Stimulated activated CD4-positive, alpha-beta T cell treated with anti-CD3 and anti-CD28 coated beads, Interleukin-12 subunit alpha, Interleukin-12 subunit beta, amount 100 ng/mL, for 48 hours (primary cell): Measurements from ENCODE around the gene TBC1D22A.

Experiments
- DNase-seq, 3 donors: peaks; one replicate each; pipeline ENCODE4 v3.0.0-alpha.2; 2020; ENCODE audit warnings: low read depth in 2 of 3, low spot score in 1 of 3

The TBC1D22A gene

GRCh38 chr22:47173535-47174021, 411.1 kb downstream of the TBC1D22A start:
- no peak for DNase-seq

GRCh38 chr22:47174096-47174495, 411.6 kb downstream of the TBC1D22A start:
- DNase-seq = no peak

GRCh38 chr22:47174671-47175112, 412.2 kb downstream of the TBC1D22A start:
- DNase-seq = no peak

DNA sequence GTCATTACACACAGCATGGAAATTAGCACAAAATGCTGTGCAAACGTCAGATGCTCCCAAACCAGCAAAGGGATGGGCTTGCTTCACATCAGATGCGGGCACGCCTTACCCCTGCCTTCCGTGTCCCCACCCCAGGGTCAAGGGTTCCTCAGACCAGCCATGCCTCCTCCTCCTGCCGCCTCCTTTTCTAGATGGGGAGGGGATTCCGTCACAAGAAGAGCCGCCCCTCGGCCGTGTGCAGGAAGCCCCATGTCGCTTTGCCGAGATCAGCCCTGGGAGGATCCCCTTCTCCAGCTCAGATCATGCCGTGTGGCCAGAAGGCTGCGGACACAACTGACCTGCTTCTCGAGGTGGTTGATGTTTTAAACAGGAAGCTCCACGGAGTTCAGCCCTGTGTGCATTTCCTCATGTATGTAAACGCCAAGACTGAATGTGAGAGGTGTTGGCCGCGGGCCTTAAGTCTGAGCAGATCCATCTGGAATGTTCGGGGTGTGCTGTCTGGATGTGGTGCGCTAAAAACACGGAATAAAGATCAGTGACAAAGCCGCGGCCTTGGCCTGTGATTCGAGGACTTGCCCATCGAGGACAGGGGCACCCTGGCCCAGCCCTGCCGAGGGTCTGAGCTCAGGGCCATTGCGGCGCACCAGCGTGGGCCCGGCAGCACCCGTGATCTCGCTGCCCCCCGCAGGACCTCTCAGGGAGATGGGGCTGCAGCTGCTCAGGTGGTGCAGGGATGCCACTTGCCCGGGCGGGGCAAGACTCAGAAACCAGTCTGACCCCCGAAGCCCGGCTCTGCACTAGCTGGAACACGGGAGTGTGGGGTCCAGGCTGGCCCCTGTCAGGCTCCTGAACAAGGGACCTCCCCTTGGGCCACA, 412.9 kb downstream of the TBC1D22A start:
- DNase-seq = no peak

- no peak for DNase-seq
Observed at GRCh38 chr22:47176026-47176389, 413.6 kb downstream of the TBC1D22A start.

- DNase-seq = no peak
Observed at GRCh38 chr22:47176573-47177333, 414.3 kb downstream of the TBC1D22A start.

DNA sequence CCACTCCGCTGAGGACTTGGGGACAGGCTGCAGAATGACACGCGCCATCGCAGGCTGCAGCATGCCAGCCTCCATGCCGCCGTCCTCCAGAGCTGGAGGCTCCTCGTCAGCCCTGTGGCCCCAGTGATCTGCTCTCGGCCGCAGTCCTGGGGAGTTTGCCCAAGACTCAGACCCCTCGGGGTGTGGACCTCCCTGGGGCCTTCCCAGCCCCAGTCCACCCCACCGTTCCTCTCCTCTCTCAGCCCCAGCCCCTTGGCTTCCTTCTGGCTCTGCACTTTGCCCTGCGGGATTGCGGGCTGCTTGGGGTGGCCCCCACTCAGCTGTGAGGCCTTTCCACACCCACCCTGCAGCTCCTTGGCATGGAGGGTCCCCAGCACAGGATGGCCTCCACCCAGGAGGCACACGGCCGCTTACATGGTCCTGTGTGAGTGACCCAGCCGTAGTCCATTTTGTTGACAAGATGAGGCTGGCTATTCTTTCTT, 414.9 kb downstream of the TBC1D22A start:
- no peak for DNase-seq

DNA sequence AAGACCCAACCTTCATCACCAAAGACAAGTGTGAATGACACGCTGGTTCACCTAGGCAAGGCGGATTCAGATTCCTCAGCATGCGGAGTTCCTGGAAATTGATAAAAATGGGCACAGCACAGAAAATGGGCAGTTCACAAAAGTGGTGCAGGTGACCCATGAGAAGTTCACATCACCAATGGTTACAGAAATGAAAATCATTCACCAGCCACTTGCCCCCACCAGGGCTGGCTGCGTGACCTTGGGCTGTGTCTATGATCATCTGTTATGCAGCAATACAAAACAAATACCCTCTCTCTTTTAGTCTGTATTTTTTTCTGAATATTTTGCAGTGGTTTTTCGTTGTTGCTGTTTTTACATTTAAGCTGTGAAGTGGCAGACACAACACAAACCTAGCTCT, 415.9 kb downstream of the TBC1D22A start:
- DNase-seq = no peak

GRCh38 chr22:47180796-47181195, 418.3 kb downstream of the TBC1D22A start:
- DNase-seq = no peak

GRCh38 chr22:47187176-47187957, 424.9 kb downstream of the TBC1D22A start:
- no peak for DNase-seq

DNA sequence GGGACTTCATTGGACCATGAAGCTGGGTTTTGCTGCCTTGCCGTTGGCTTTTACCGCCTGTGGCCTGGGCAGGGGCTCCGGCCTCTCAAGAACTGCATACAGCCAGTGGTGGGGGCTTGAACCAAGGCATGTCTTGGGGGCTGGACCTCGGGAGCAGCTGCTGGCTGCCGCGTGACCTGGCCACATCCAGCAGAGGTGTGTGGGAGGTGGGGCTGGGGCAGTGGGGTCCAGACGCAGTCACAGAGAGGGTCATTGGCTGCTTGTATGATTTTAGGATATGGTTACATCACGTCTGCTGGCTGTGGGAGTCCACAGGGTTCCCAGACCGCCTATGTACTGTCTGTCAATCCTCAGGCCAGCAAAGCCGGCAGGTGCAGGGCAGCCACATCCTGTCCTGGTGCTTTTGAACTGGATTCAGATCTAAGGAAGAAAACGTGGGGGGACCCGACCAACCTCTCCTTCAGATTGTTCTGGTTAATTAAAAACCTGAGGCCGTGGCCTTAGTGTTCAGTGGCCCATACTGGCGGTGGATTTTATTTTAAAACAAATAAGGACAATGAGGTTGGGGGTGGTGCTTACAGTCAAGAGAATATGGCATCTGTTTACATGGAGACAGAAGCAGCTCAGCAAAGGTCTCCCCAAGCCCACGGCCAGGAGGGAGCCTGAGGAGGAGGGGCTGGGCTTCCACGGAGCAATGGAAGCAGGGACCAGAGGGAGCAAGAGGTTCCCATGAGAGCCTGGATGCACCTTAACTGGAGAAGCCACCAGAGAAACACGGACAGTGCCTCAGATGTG, 426.0 kb downstream of the TBC1D22A start:
- DNase-seq = no peak

- no peak for DNase-seq
Observed at GRCh38 chr22:47189056-47189916, 426.8 kb downstream of the TBC1D22A start.

DNA sequence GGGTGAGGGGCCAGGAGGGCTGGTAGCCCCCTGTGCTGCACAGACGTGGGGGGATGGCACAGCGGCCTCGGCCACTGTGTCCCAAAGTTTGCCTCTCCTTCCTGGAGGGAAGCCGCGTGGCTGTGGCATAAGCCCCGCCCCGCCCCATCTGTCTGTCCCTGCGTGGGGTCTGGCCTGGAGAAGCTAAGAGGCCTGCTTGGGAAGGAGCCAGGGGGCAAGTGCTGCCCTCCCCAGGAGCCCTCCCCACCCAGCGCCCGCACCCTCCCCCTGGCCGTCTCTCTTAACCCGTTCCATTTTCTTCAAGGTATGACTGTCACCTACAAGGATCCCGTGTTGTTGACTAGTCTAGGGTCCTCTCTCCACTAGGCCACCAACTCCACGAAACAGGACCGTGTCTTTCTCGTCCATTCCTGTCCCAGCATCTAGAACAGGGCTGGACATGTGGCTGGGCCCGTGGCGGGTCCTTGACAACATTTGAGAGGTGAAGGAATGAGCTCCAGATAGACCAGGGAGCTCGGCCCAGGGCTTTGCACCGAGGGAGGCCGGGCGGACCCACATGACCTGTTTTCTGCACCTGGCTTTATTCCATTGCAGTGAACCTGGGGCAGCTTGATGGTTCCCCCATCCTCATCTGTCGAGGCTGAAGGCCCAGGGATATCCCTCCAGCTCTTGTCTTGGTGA, 428.0 kb downstream of the TBC1D22A start:
- no peak for DNase-seq

DNA sequence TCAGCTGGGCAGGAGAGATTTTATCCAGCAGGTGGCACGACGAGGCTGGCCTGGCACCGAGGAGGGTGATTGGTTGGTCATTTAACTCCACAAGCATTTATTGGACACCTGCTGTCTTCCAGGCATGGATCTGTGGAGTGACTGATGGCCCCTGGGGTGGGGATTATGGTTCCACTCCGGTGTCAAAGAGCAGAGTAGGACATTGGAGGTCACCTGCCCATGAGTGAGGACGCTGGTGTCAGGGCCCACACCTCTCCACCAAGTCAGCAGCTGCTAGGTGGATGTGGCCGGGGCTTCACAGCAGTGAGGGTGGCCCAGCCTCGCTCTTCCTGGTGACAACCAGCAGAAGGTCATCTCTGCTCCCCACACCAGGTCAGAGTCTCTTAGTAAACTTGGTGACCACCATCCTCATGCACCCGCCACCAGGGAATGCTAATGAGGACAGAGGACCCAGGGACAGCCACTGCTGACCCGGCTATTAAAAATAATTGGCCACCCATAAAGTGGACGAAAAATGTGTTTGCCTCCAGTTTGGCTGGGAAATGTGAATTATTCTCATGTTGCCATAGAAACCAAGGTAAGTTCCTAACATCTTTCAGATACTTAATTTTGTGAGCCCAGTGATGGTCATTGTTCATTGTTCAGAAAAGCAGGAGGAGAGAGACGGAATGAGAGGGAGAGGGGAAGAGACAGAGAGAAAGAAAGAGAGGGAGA, 428.7 kb downstream of the TBC1D22A start:
- DNase-seq = no peak

DNA sequence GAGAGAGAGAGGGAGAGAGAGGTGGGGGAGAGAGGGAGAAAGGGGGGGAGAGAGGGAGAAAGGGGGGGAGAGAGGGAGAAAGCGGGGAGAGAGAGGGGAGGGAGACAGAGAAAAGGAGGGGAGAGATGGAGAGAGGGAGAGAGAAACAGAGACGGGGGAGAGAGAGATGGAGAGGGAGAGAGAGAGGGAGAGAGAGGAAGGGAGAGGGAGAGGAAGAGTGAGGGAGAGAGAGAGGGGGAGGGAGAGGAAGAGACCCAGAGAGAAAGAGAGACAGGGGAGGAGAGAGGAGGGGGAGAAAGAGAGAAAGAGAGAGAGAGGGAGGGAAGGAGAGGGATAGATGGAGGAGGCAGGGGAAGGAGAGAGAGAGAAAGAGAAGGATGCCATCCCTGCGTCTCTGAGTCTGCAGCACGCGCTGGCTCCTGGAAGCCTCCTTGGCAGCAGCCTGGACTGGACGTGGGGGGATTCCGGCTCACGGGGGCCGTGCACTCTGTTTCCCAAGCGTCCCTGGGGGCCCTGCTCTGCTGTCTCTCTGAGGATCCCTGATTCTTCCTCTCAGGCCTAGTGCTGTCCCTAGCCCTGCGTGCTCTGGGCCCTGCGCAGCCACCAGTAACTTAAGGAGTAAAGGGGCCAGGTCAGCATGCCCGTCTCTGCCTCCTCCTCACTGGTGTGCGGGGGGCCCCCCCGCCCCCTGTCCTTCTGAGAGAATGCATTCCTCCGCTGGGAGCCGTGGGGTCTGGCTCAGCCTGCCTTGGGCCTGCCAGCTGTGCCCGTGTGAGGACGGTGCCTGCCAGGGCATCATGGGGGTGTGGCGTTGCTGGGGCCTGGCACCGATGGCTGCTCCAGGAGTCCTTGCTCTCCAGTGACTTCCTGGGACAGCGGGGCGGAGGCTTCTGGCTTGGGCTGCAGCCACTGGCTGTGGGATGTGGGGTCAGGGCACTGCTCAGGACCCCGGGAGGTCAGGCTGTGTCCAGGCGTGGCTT, 429.5 kb downstream of the TBC1D22A start:
- no peak for DNase-seq

GRCh38 chr22:47192651-47193437, 430.4 kb downstream of the TBC1D22A start:
- peak in 1 of 3 donors; percentile 1 for DNase-seq
